Right lobe of liver (tissue), 6 donors: ENCODE data around the gene ZNF597. TPM values are rescaled to one million over a fixed set of nuclear protein-coding genes. Genes with fewer than 3 reads are reported as not detected.
A peak's percentile ranks its signal among the peaks of the same experiment; 100 is the strongest.

ENCODE experiments used
- ATAC-seq, 4 donors: fragments of 200-7000 bp; cut with Tn5 transposase; one replicate each; pipeline ENCODE4 v1.9.1; 2020; ENCODE audit warnings: mild to moderate bottlenecking in 4 of 4, moderate library complexity in 4 of 4
- DNase-seq, 3 donors: peaks; one replicate each; pipeline ENCODE4 v3.0.0-alpha.2; 2020
- H3K27ac ChIP-seq, 3 donors: fragments of 200-600 bp; one replicate each; pipeline ENCODE4 v1.8.0; 2022
- H3K27me3 ChIP-seq, 2 donors: fragments of 200-600 bp; one replicate each; pipeline ENCODE4 v1.8.0; 2022
- H3K36me3 ChIP-seq, 4 donors: fragments of 200-600 bp; sonication (generic) in 1 of 4; one replicate each; pipeline versions ENCODE4 v1.5.1 to v1.8.0; 2017 to 2022; ENCODE audit warnings: control low read depth in 1 of 4
- H3K4me1 ChIP-seq, 4 donors: fragments of 200-600 bp; sonication (generic) in 1 of 4; one replicate each; pipeline versions ENCODE4 v1.5.1 to v1.8.0; 2017 to 2022; ENCODE audit warnings: control low read depth in 1 of 4
- H3K4me3 ChIP-seq, 3 donors: fragments of 200-600 bp; one replicate each; pipeline ENCODE4 v1.8.0; 2022
- H3K9me3 ChIP-seq, 4 donors: fragments of 200-600 bp; sonication (generic) in 1 of 4; one replicate each; pipeline versions ENCODE4 v1.5.1 to v1.8.0; 2017 to 2022; ENCODE audit warnings: control low read depth in 1 of 4
- CTCF ChIP-seq, 4 donors: fragments of 200-600 bp in 3 of 4; fragments of 450-650 bp in 1 of 4; IDR thresholded peaks; one replicate each; pipeline versions ENCODE4 v1.5.1 to v1.8.0; 2016 to 2022; ENCODE audit warnings: antibody characterized with exemption in 4 of 4, mild to moderate bottlenecking in 2 of 4
- POLR2A ChIP-seq: fragments of 450-650 bp; IDR thresholded peaks from one replicate; pipeline ENCODE4 v1.6.1; 2017; ENCODE audit warnings: antibody characterized with exemption, mild to moderate bottlenecking
- WGBS: methylation state at CpG from one replicate; pipeline ENCODE4 v1.1.6; 2018; ENCODE audit warnings: low coverage, low lambda C conversion rate; ENCODE audit not compliant: insufficient coverage; ENCODE audit errors: missing lambda C conversion rate; 5-methylcytosine and 5-hydroxymethylcytosine counted together
- intact Hi-C, 2 donors: fragments of 100-400 bp; cut with DNase I; formaldehyde crosslinking; loops; one replicate each; pipeline versions ENCODE4 v1.11.2 to v1.14.1; 2022
- total RNA-seq, 6 experiments: library from RNA; depleted of rRNA in 2 of 6; stranded (reverse); fragments of >200 nt in 2 of 6; fragmentation: NEBNext Ultra II Directional in 3 of 6; extraction: Animal tissue kit (Norgen Biotek cat#: 25700) in 3 of 6; gene quantifications; one replicate each; pipeline versions ENCODE4 v1.1.0 to v1.2.4, GENCODE V29; 2016 to 2023
- donor health status: DM: no; HTN: yes; CAD: no.
- donor health status: DM: no; HTN: no; CAD: no.
- donor health status: DM: no; HTN: no; CAD: no.
- donor health status: DM: no; HTN: yes; CAD: no.
- donor health status: DM: no; HTN: yes; CAD: no.

Gene ZNF597
- total RNA-seq, 6 experiments from 2014 or later, result 0.86 to 1.7 (median 1.1) TPM

DNA sequence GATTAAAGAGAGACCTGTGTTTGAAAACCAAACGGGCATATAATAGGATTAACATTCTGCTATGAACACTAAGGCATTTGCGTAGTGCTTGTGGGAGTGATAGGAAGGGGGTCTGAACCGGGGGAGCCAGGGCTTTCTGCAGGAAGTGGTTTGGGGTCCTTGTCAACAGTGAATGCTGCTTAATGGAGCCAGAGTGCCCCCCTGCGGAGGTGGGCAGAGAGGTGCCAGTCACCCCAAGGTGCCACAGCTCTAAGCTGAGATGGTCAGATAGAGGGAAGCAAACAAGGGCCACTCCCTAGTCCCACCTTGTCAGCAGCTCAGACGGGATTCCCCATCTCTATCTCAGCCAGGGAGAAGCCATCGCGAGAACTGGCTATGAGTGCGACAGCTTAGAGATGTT, 17.8 kb upstream of the ZNF597 start:
- peaks cover 0 to 5% (median 0%) of the 10 kb centered on the region in 4 donors for H3K36me3 ChIP-seq
- no peaks in the 10 kb centered on the region for H3K27me3 ChIP-seq
- H3K4me1 ChIP-seq, result peaks cover 0 to 63% (median 15%) of the 10 kb centered on the region in 4 donors
- no peak for ATAC-seq
- H3K9me3 ChIP-seq, result no peaks in the 10 kb centered on the region
- no peak overlapping the region for H3K27ac ChIP-seq
- no peak overlapping the region for H3K4me3 ChIP-seq
- intact Hi-C loops, result no loop called here
- 23% methylated on average over 5 of the region's 8 CpGs for WGBS
- no peak for DNase-seq
- TF ChIP-seq POLR2A (no peak), CTCF (IDR thresholded peaks at IDR 0.05) (no peak)

- Histone ChIP-seq H3K36me3 (no peaks in the 10 kb centered on the region), H3K4me1 (peaks cover 0 to 63% (median 14%) of the 10 kb centered on the region in 4 donors), H3K9me3 (no peaks in the 10 kb centered on the region), H3K4me3 (no peak overlapping the region), H3K27me3 (no peaks in the 10 kb centered on the region), H3K27ac (peak overlapping the region in 1 of 3 donors; percentile 98)
- DNase-seq (no peak), ATAC-seq (no peak)
- TF ChIP-seq CTCF (IDR thresholded peaks at IDR 0.05), result no peak
- TF ChIP-seq POLR2A, result no peak
- WGBS, result 63% methylated on average over 7 of the region's 8 CpGs
- intact Hi-C loops, result no loop called here
These were observed 17.3 kb upstream of the ZNF597 start for GRCh38 chr16:3460585-3460984.

GRCh38 chr16:3460121-3460520, 16.8 kb upstream of the ZNF597 start:
- Histone ChIP-seq H3K4me1 (peaks cover 0 to 58% (median 14%) of the 10 kb centered on the region in 4 donors), H3K9me3 (no peaks in the 10 kb centered on the region), H3K27me3 (no peaks in the 10 kb centered on the region), H3K27ac (peak overlapping the region in 2 of 3 donors; percentile 5 to 98), H3K4me3 (peak overlapping the region in 2 of 3 donors; percentile 63 to 89), H3K36me3 (no peaks in the 10 kb centered on the region)
- TF ChIP-seq POLR2A (no peak), CTCF (IDR thresholded peaks at IDR 0.05) (no peak)
- WGBS, result 50% methylated on average over 7 of the region's 7 CpGs
- no peak for ATAC-seq
- intact Hi-C loops, result no loop called here
- no peak for DNase-seq

DNA sequence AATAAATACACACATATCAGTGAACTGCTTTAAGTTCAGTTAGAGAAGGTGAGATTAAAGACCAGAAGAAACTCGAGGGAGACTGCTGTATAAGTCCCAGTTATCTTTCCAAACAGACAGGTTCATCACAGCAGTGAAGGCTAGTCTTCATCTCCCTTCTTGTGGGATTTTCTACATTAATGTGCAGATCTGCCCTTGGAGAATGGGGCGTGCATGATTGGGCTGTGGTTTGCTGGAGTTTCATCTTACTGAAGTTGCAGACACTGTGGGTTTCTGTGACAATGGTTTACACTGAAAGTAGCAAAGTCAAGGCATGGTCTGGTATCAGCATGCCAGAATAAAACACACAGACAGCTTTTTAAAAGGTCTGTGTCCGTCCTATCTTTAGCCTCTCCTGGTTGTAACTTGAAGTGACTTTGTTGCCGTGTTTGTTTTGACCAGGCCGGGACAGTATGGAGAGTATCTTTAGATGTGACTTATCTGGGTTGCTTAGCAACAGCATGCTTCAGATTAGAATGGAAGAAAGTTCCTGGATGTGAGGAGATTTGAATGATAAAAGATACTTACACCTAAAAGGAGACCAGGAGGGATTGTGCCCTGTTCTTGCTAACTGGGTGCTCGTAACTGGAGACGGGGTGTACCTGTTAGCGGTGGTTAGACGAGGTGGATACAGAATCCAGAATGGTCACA, 16.2 kb upstream of the ZNF597 start:
- no peak for DNase-seq

More for the DNA sequence above, 16.2 kb upstream of the ZNF597 start:
- H3K27ac ChIP-seq, result peak overlapping the region in 2 of 3 donors; percentile 5 to 98
- intact Hi-C loops, result no loop called here
- peaks cover 0 to 52% (median 14%) of the 10 kb centered on the region in 4 donors for H3K4me1 ChIP-seq
- no peak for TF ChIP-seq POLR2A
- no peak for TF ChIP-seq CTCF (IDR thresholded peaks at IDR 0.05)
- H3K27me3 ChIP-seq, result no peaks in the 10 kb centered on the region
- 32% methylated on average over 9 of the region's 9 CpGs for WGBS
- H3K9me3 ChIP-seq, result no peaks in the 10 kb centered on the region
- ATAC-seq, result no peak
- H3K4me3 ChIP-seq, result peak overlapping the region in 2 of 3 donors; percentile 63 to 89
- H3K36me3 ChIP-seq, result no peaks in the 10 kb centered on the region
